Thyroid gland (tissue), 4 donors: Measurements from ENCODE around the gene MAPK11. TPM values are rescaled to one million over a fixed set of nuclear protein-coding genes. Genes with fewer than 3 reads are reported as not detected.

Experiments used
- DNase-seq, 2 donors: peaks; one replicate each; pipeline ENCODE4 v3.0.0-alpha.2; 2019
- H3K27ac ChIP-seq, 3 donors: fragments of 200-600 bp; sonication (generic); 1 replicate in 2 of 3; 2 replicates in 1 of 3; pipeline ENCODE4 v1.5.1; 2016 to 2019; ENCODE audit warnings: mild to moderate bottlenecking in 1 of 3, moderate library complexity in 1 of 3
- H3K27me3 ChIP-seq: fragments of 200-600 bp; sonication (generic); one replicate; pipeline ENCODE4 v1.5.1; 2019
- H3K36me3 ChIP-seq, 2 donors: fragments of 200-600 bp; sonication (generic); one replicate each; pipeline ENCODE4 v1.5.1; 2016 to 2019
- H3K4me1 ChIP-seq, 2 donors: fragments of 200-600 bp; sonication (generic); one replicate each; pipeline ENCODE4 v1.5.1; 2017 to 2019
- H3K4me3 ChIP-seq, 3 donors: fragments of 200-600 bp; sonication (generic); replicated peaks in 1 of 3; 1 replicate in 2 of 3; 2 replicates in 1 of 3; pipeline ENCODE4 v1.5.1; 2016; ENCODE audit warnings: mild to moderate bottlenecking in 1 of 3
- H3K9me3 ChIP-seq: fragments of 200-600 bp; sonication (generic); one replicate; pipeline ENCODE4 v1.5.1; 2017
- POLR2A ChIP-seq, 2 donors: fragments of 450-650 bp; IDR thresholded peaks; one replicate each; pipeline ENCODE4 v1.6.1; 2017; ENCODE audit warnings: antibody characterized with exemption in 2 of 2, mild to moderate bottlenecking in 2 of 2, moderate library complexity in 1 of 2
- WGBS, 2 donors: methylation state at CpG; one replicate each; pipeline ENCODE4 v1.1.5; 2017; 5-methylcytosine and 5-hydroxymethylcytosine counted together
- intact Hi-C: fragments of 100-400 bp; cut with DNase I; formaldehyde crosslinking; loops from one replicate; pipeline ENCODE4 v1.15.1; 2023
- total RNA-seq, 4 donors: library from RNA; depleted of rRNA; stranded (reverse); fragments of >200 nt; gene quantifications; one replicate each; pipeline ENCODE4 v1.2.3, GENCODE V29; 2016
- TF ChIP-seq, protein P1 (sequence below), 6 experiments: fragments of 200-600 bp in 3 of 6; fragments of 450-650 bp in 3 of 6; sonication (generic) in 3 of 6; IDR thresholded peaks; one replicate each; pipeline ENCODE4 v1.5.1; 2016 to 2019; ENCODE audit warnings: antibody characterized with exemption in 6 of 6, mild to moderate bottlenecking in 2 of 6, inconsistent platforms in 1 of 6, moderate library complexity in 1 of 6

MAPK11 gene
- total RNA-seq, 4 donors from 2014 or later: 2.8 to 4.7 (median 4.0) TPM

DNA sequence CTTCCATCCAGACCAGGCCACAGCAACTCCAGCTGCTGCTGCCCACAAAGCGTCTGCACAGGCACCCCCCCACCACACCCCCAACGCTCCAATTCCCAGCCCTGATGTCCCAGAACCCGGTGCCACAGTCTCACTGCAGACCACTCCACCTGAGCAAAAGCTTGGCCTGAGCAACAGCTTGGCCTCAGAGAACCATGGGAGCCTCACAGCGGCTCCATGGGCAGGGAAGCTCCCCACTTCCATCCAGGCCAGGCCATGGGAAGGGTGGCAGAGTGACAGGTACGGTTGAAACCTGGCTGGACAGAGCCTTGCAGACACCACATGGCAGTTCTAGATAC, 24.1 kb upstream of the MAPK11 start:
- Histone ChIP-seq H3K27ac (peak overlapping the region; percentile 82 to 91 (median 84)), H3K9me3 (no peaks in the 10 kb centered on the region), H3K36me3 (peaks cover 8 to 11% of the 10 kb centered on the region in 2 donors), H3K27me3 (no peaks in the 10 kb centered on the region), H3K4me3 (no peak overlapping the region), H3K4me1 (peaks cover 75 to 78% of the 10 kb centered on the region in 2 donors)
- no peak for DNase-seq
- no peak for TF ChIP-seq POLR2A (IDR thresholded peaks at IDR 0.05)
- TF ChIP-seq, protein P1, sequence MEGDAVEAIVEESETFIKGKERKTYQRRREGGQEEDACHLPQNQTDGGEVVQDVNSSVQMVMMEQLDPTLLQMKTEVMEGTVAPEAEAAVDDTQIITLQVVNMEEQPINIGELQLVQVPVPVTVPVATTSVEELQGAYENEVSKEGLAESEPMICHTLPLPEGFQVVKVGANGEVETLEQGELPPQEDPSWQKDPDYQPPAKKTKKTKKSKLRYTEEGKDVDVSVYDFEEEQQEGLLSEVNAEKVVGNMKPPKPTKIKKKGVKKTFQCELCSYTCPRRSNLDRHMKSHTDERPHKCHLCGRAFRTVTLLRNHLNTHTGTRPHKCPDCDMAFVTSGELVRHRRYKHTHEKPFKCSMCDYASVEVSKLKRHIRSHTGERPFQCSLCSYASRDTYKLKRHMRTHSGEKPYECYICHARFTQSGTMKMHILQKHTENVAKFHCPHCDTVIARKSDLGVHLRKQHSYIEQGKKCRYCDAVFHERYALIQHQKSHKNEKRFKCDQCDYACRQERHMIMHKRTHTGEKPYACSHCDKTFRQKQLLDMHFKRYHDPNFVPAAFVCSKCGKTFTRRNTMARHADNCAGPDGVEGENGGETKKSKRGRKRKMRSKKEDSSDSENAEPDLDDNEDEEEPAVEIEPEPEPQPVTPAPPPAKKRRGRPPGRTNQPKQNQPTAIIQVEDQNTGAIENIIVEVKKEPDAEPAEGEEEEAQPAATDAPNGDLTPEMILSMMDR (IDR thresholded peaks at IDR 0.05): no peak
- WGBS, 2 donors: 20 to 100% methylated on average over 1 of the region's 5 CpGs
- intact Hi-C loops: no loop called here

DNA sequence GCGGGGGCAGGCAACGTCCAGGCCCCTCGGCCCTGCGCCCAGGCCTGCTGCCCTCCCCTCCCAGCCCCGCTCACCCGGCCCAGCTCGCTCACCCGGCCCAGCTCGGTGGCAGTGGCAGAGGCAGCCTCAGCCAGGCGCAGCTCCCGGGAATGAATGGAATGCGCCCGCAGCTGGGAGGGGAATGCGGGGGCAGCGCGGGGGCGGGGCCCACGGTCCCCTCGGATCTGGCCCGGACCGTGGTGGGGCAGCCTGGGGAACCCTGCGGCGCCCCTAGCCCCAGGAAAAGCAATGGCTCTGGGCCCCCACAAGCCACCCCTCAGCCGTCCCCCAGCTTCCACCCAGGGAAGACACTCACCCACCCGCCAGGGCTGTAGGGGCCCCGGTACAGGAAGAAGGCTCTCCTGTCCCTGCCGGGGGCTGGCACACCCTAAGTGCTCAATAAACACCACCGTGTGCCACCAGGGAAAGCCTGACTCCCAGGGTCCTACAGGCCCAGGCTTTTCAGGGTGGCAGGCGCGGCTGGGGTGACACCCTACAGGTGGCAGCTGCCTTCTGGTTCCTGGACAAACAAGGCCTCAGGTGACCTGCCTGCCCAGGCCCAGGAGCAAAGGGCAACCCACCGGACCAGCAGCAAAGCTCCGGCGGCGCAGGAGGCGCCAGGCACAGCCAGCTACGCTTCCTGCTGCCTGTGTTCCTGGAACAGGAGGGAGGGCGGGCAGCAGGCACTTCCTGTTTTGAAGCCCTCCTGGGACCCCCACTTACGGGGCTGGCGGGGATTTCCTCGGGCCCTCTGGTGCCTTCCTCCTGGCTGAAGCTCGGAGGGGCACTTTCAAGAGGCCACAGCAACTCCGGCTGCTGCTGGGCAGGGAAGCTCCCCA, 23.5 kb upstream of the MAPK11 start:
- peaks cover 69 to 72% of the 10 kb centered on the region in 2 donors for H3K4me1 ChIP-seq

DNA sequence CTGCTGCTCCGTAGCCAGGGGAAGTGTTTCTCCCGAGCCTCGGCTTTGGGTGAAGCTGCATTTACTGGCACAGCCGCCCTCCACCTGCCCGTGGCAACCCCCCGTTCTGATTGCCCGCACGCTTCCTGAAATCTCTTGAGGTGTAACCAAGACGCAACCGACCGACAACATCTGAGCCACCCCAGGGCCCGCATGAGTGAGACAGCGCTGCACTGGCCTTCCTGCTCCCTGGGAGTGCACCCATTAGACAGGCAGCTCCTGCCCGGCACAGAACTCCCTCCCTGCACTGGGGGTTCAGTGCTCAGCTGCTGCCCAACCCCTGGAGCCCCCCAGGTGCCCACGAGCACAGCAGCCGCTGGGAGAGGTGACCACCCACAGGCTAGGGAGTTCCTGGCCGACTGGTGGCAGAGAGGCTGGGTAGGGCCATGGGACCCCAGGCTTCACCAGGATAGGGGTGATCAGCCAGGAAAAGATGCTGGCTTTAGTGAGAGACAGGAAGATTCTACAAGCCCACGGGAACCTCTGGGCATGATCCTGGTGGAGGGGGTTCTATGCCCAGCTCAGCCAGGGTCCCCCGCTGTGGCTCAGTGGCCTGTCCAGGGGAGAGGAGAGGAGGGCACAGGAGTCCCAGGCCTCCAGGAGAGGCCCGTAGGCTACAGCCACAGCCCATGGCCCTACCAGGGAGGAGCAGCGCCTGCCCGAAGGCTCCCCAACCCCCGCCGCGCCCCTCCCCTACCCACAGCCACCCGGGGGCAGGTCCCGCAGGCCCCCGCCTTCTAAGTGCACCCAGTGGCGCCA, 22.7 kb upstream of the MAPK11 start:
- peaks cover 22 to 25% of the 10 kb centered on the region in 2 donors for H3K36me3 ChIP-seq
- no peaks in the 10 kb centered on the region for H3K27me3 ChIP-seq
- WGBS, 2 donors: 22 to 58% methylated on average over 11 to 12 of the region's 29 CpGs
- peak; percentile 70 to 74 for DNase-seq
- peaks cover 61 to 63% of the 10 kb centered on the region in 2 donors for H3K4me1 ChIP-seq
- TF ChIP-seq, protein P1 (IDR thresholded peaks at IDR 0.05): no peak
- no peak for TF ChIP-seq POLR2A (IDR thresholded peaks at IDR 0.05)
- intact Hi-C loops: no loop called here
- H3K27ac ChIP-seq: peak overlapping the region; percentile 82 to 91 (median 84)
- H3K9me3 ChIP-seq: no peaks in the 10 kb centered on the region
- H3K4me3 ChIP-seq: peak overlapping the region in 1 of 3 donors; percentile 16

More for the DNA sequence above, 23.5 kb upstream of the MAPK11 start:
- no peaks in the 10 kb centered on the region for H3K27me3 ChIP-seq
- WGBS, 2 donors: 0 to 35% methylated on average over 12 to 16 of the region's 42 CpGs
- peak overlapping the region; percentile 82 to 91 (median 84) for H3K27ac ChIP-seq
- TF ChIP-seq, protein P1 (IDR thresholded peaks at IDR 0.05): no peak
- TF ChIP-seq POLR2A (IDR thresholded peaks at IDR 0.05): no peak
- peak; percentile 92 to 93 for DNase-seq
- H3K4me3 ChIP-seq: peak overlapping the region in 1 of 3 donors; percentile 16
- H3K9me3 ChIP-seq: no peaks in the 10 kb centered on the region
- H3K36me3 ChIP-seq: peaks cover 14 to 17% of the 10 kb centered on the region in 2 donors
- intact Hi-C loops: no loop called here

DNA sequence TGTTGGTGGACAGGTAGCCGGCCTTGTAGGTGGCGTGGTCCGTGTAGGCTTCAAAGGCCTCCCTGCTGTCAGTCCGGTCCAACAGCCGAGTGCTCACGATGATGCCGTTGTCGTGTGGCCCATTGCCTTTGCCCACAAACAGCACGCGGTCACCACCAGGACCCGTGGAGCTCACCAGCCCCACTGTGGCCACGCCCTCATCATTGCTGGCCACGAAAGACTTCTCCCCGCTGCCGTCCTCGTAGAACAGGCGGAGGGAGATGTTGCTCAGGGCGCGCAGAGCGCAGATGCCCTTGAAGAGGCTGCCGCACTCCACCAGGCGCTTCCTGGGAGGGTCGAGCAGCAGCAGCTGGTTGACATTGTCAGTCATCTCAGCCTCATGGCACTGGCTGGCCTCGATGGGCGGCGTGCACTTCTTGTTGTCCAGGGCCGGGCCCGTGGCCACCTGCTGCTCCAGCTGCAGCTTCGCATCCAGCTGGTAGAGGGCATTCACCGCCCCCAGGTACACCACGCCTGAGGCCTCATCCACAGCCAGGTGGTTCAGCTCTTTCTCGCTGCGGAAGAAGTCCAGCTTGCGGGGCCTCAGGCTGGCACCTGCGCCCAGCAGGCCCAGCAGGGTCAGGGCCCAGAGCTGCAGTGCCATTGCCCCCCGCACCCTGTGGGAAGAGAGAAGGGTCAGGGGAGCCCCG, 19.9 kb upstream of the MAPK11 start:
- no peaks in the 10 kb centered on the region for H3K27me3 ChIP-seq
- peaks cover 45 to 47% of the 10 kb centered on the region in 2 donors for H3K36me3 ChIP-seq
- H3K9me3 ChIP-seq: no peaks in the 10 kb centered on the region
- WGBS, 2 donors: 87 to 92% methylated on average over 3 to 27 of the region's 37 CpGs
- no peak for DNase-seq
- intact Hi-C loops: no loop called here
- no peak for TF ChIP-seq POLR2A (IDR thresholded peaks at IDR 0.05)
- TF ChIP-seq, protein P1 (IDR thresholded peaks at IDR 0.05): no peak
- H3K4me3 ChIP-seq: no peak overlapping the region
- no peak overlapping the region for H3K27ac ChIP-seq
- peaks cover 34 to 36% of the 10 kb centered on the region in 2 donors for H3K4me1 ChIP-seq
